ENCODE data around the gene BMP6.

Gene BMP6

GRCh38 chr6:7904654-7905319 lies 178.9 kb downstream of the BMP6 start:
- peaks cover 8% of the 10 kb centered on the region for H3K4me1 ChIP-seq (ENCODE audit: control insufficient read depth, insufficient read depth, low read length, poor library complexity, severe bottlenecking)
- H3K4me3 ChIP-seq (ENCODE audit: insufficient read depth, low read depth, low read length, poor library complexity, severe bottlenecking): no peak overlapping the region
- peaks cover 39% of the 10 kb centered on the region for H3K36me3 ChIP-seq (ENCODE audit: control insufficient read depth, insufficient read depth, low read length)
- H3K9me3 ChIP-seq (ENCODE audit: control insufficient read depth, low read length): no peaks in the 10 kb centered on the region
- H3K27me3 ChIP-seq (replicated peaks; ENCODE audit: control insufficient read depth, insufficient read depth, low read length, poor library complexity, severe bottlenecking): no peaks in the 10 kb centered on the region
- H3K27ac ChIP-seq (ENCODE audit: insufficient read depth, low read length, poor library complexity, severe bottlenecking): no peak overlapping the region
- DNase-seq: no peak

- peaks cover 39% of the 10 kb centered on the region for H3K36me3 ChIP-seq (ENCODE audit: control insufficient read depth, insufficient read depth, low read length)
- no peak overlapping the region for H3K27ac ChIP-seq (ENCODE audit: insufficient read depth, low read length, poor library complexity, severe bottlenecking)
- peaks cover 9% of the 10 kb centered on the region for H3K4me1 ChIP-seq (ENCODE audit: control insufficient read depth, insufficient read depth, low read length, poor library complexity, severe bottlenecking)
- H3K27me3 ChIP-seq (replicated peaks; ENCODE audit: control insufficient read depth, insufficient read depth, low read length, poor library complexity, severe bottlenecking): no peaks in the 10 kb centered on the region
- H3K9me3 ChIP-seq (ENCODE audit: control insufficient read depth, low read length): no peaks in the 10 kb centered on the region
- no peak overlapping the region for H3K4me3 ChIP-seq (ENCODE audit: insufficient read depth, low read depth, low read length, poor library complexity, severe bottlenecking)
- no peak for DNase-seq
Measured at GRCh38 chr6:7905416-7905815, 179.5 kb downstream of the BMP6 start.

GRCh38 chr6:7906741-7907140 lies 180.8 kb downstream of the BMP6 start:
- Histone ChIP-seq H3K4me3 (ENCODE audit: insufficient read depth, low read depth, low read length, poor library complexity, severe bottlenecking) (no peak overlapping the region), H3K36me3 (ENCODE audit: control insufficient read depth, insufficient read depth, low read length) (peaks cover 28% of the 10 kb centered on the region), H3K4me1 (ENCODE audit: control insufficient read depth, insufficient read depth, low read length, poor library complexity, severe bottlenecking) (peaks cover 12% of the 10 kb centered on the region), H3K27ac (ENCODE audit: insufficient read depth, low read length, poor library complexity, severe bottlenecking) (no peak overlapping the region), H3K27me3 (replicated peaks; ENCODE audit: control insufficient read depth, insufficient read depth, low read length, poor library complexity, severe bottlenecking) (no peaks in the 10 kb centered on the region), H3K9me3 (ENCODE audit: control insufficient read depth, low read length) (no peaks in the 10 kb centered on the region)
- DNase-seq: no peak

GRCh38 chr6:7907159-7907558 lies 181.3 kb downstream of the BMP6 start:
- DNase-seq: no peak
- Histone ChIP-seq H3K36me3 (ENCODE audit: control insufficient read depth, insufficient read depth, low read length) (peaks cover 24% of the 10 kb centered on the region), H3K4me1 (ENCODE audit: control insufficient read depth, insufficient read depth, low read length, poor library complexity, severe bottlenecking) (peaks cover 12% of the 10 kb centered on the region), H3K9me3 (ENCODE audit: control insufficient read depth, low read length) (no peaks in the 10 kb centered on the region), H3K4me3 (ENCODE audit: insufficient read depth, low read depth, low read length, poor library complexity, severe bottlenecking) (no peak overlapping the region), H3K27me3 (replicated peaks; ENCODE audit: control insufficient read depth, insufficient read depth, low read length, poor library complexity, severe bottlenecking) (no peaks in the 10 kb centered on the region), H3K27ac (ENCODE audit: insufficient read depth, low read length, poor library complexity, severe bottlenecking) (no peak overlapping the region)

- Histone ChIP-seq H3K9me3 (ENCODE audit: control insufficient read depth, low read length) (no peaks in the 10 kb centered on the region), H3K27me3 (replicated peaks; ENCODE audit: control insufficient read depth, insufficient read depth, low read length, poor library complexity, severe bottlenecking) (no peaks in the 10 kb centered on the region), H3K27ac (ENCODE audit: insufficient read depth, low read length, poor library complexity, severe bottlenecking) (no peak overlapping the region), H3K4me1 (ENCODE audit: control insufficient read depth, insufficient read depth, low read length, poor library complexity, severe bottlenecking) (peaks cover 12% of the 10 kb centered on the region), H3K36me3 (ENCODE audit: control insufficient read depth, insufficient read depth, low read length) (peaks cover 2% of the 10 kb centered on the region), H3K4me3 (ENCODE audit: insufficient read depth, low read depth, low read length, poor library complexity, severe bottlenecking) (peak overlapping the region; percentile 78)
- DNase-seq: peak in 2 of 3 donors; percentile 9 to 26
Measured at GRCh38 chr6:7909323-7910276, 183.7 kb downstream of the BMP6 start.

- H3K9me3 ChIP-seq (ENCODE audit: control insufficient read depth, low read length): no peaks in the 10 kb centered on the region
- H3K27me3 ChIP-seq (replicated peaks; ENCODE audit: control insufficient read depth, insufficient read depth, low read length, poor library complexity, severe bottlenecking): no peaks in the 10 kb centered on the region
- peaks cover 12% of the 10 kb centered on the region for H3K4me1 ChIP-seq (ENCODE audit: control insufficient read depth, insufficient read depth, low read length, poor library complexity, severe bottlenecking)
- H3K27ac ChIP-seq (ENCODE audit: insufficient read depth, low read length, poor library complexity, severe bottlenecking): no peak overlapping the region
- peak overlapping the region; percentile 78 for H3K4me3 ChIP-seq (ENCODE audit: insufficient read depth, low read depth, low read length, poor library complexity, severe bottlenecking)
- no peaks in the 10 kb centered on the region for H3K36me3 ChIP-seq (ENCODE audit: control insufficient read depth, insufficient read depth, low read length)
- no peak for DNase-seq
Measured at GRCh38 chr6:7910298-7910653, 184.4 kb downstream of the BMP6 start.

GRCh38 chr6:7910654-7911344 lies 184.9 kb downstream of the BMP6 start, which contains the start of gene TXNDC5:
Gene TXNDC5, minus strand, starts transcription at chr6:7910788. Its CDS starts 12 bp downstream, at chr6:7910776.
- H3K4me1 ChIP-seq (ENCODE audit: control insufficient read depth, insufficient read depth, low read length, poor library complexity, severe bottlenecking): peaks cover 12% of the 10 kb centered on the region
- H3K27ac ChIP-seq (ENCODE audit: insufficient read depth, low read length, poor library complexity, severe bottlenecking): peak within 1 kb of the TSS; percentile 35
- no peaks in the 10 kb centered on the region for H3K36me3 ChIP-seq (ENCODE audit: control insufficient read depth, insufficient read depth, low read length)
- H3K4me3 ChIP-seq (ENCODE audit: insufficient read depth, low read depth, low read length, poor library complexity, severe bottlenecking): peak within 1 kb of the TSS; percentile 79
- no peaks in the 10 kb centered on the region for H3K27me3 ChIP-seq (replicated peaks; ENCODE audit: control insufficient read depth, insufficient read depth, low read length, poor library complexity, severe bottlenecking)
- peak; percentile 7 to 56 (median 38) for DNase-seq
- no peaks in the 10 kb centered on the region for H3K9me3 ChIP-seq (ENCODE audit: control insufficient read depth, low read length)

GRCh38 chr6:7911345-7911725 lies 185.4 kb downstream of the BMP6 start:
- Histone ChIP-seq H3K36me3 (ENCODE audit: control insufficient read depth, insufficient read depth, low read length) (no peaks in the 10 kb centered on the region), H3K9me3 (ENCODE audit: control insufficient read depth, low read length) (no peaks in the 10 kb centered on the region), H3K4me3 (ENCODE audit: insufficient read depth, low read depth, low read length, poor library complexity, severe bottlenecking) (peak overlapping the region; percentile 79), H3K27me3 (replicated peaks; ENCODE audit: control insufficient read depth, insufficient read depth, low read length, poor library complexity, severe bottlenecking) (no peaks in the 10 kb centered on the region), H3K27ac (ENCODE audit: insufficient read depth, low read length, poor library complexity, severe bottlenecking) (no peak overlapping the region), H3K4me1 (ENCODE audit: control insufficient read depth, insufficient read depth, low read length, poor library complexity, severe bottlenecking) (peaks cover 12% of the 10 kb centered on the region)
- no peak for DNase-seq

GRCh38 chr6:7912024-7912423 lies 186.1 kb downstream of the BMP6 start:
- H3K27ac ChIP-seq (ENCODE audit: insufficient read depth, low read length, poor library complexity, severe bottlenecking): no peak overlapping the region
- H3K36me3 ChIP-seq (ENCODE audit: control insufficient read depth, insufficient read depth, low read length): no peaks in the 10 kb centered on the region
- H3K4me1 ChIP-seq (ENCODE audit: control insufficient read depth, insufficient read depth, low read length, poor library complexity, severe bottlenecking): peaks cover 12% of the 10 kb centered on the region
- no peaks in the 10 kb centered on the region for H3K27me3 ChIP-seq (replicated peaks; ENCODE audit: control insufficient read depth, insufficient read depth, low read length, poor library complexity, severe bottlenecking)
- no peaks in the 10 kb centered on the region for H3K9me3 ChIP-seq (ENCODE audit: control insufficient read depth, low read length)
- no peak for DNase-seq
- H3K4me3 ChIP-seq (ENCODE audit: insufficient read depth, low read depth, low read length, poor library complexity, severe bottlenecking): no peak overlapping the region

All from effector memory CD4-positive, alpha-beta T cell (primary cell).